ENCODE measurements around the gene UBE4B. TPM values are rescaled to one million over a fixed set of nuclear protein-coding genes. Genes with fewer than 3 reads are reported as not detected.

UBE4B gene
- total RNA-seq, 1 experiment from 2014 or later: 44.7 TPM

- Histone ChIP-seq H3K9me3 (ENCODE audit: control insufficient read depth in 1 of 2, insufficient read depth in 1 of 2, low read depth in 1 of 2, low read length in 2 of 2) (no peaks in the 10 kb centered on the region), H2AFZ (ENCODE audit: low read depth, low read length, poor library complexity, severe bottlenecking) (no peak overlapping the region), H3K4me3 (replicated peaks in 1 of 2; ENCODE audit: low read depth in 1 of 2, low read length in 2 of 2) (no peak overlapping the region), H3K9ac (ENCODE audit: low read length) (no peak overlapping the region), H3K36me3 (ENCODE audit: control insufficient read depth in 1 of 2, insufficient read depth in 2 of 2, low read length in 2 of 2) (peaks cover 4 to 9% of the 10 kb centered on the region in 2 experiments; a peak in 3 of 4 replicates), H3K79me2 (ENCODE audit: insufficient read depth, low read length) (no peaks in the 10 kb centered on the region), H3K27me3 (ENCODE audit: insufficient read depth, low read length) (no peaks in the 10 kb centered on the region), H3K4me2 (ENCODE audit: low read length) (no peak overlapping the region), H3K27ac (ENCODE audit: low read depth, low read length) (no peak overlapping the region), H3K4me1 (ENCODE audit: control insufficient read depth in 1 of 2, insufficient read depth in 2 of 2, low read length in 2 of 2) (no peaks in the 10 kb centered on the region), H4K20me1 (ENCODE audit: insufficient read depth) (no peaks in the 10 kb centered on the region), H3K9me2 (ENCODE audit: insufficient read depth) (no peaks in the 10 kb centered on the region)
- ChIA-PET RAD21 (ENCODE audit: low non-redundant PET in 1 of 2, low total read pairs in 2 of 2, uncharacterized antibody in 2 of 2, unreplicated experiment in 2 of 2) (interaction anchor here in 1 of 2 experiments (0.6 kb wide), 1 partner anchor 363 kb away, joined by 3 read pairs; no protein-coding TSS in a partner anchor), CTCF (no interaction called here), POLR2A (no interaction called here)
- TF ChIP-seq RAD21 (IDR thresholded peaks at IDR 0.05; ENCODE audit: low read depth) (no peak), EGR1 (IDR thresholded peaks at IDR 0.05; ENCODE audit: low read depth) (no peak), CBX3 (IDR thresholded peaks at IDR 0.05; ENCODE audit: low read depth) (no peak), EZH2phosphoT487 (IDR thresholded peaks at IDR 0.05; ENCODE audit: borderline replicate concordance) (no peak), SP1 (IDR thresholded peaks at IDR 0.05; ENCODE audit: low read depth) (no peak), JUND (IDR thresholded peaks at IDR 0.05) (no peak), TCF7L2 (IDR thresholded peaks at IDR 0.05; ENCODE audit: borderline replicate concordance, extremely low read depth, insufficient read depth, insufficient read length) (no peak), ATF3 (IDR thresholded peaks at IDR 0.05) (no peak), POLR2A (IDR thresholded peaks at IDR 0.05; ENCODE audit: borderline replicate concordance, extremely low read depth, insufficient read depth, insufficient read length) (no peak), POLR2AphosphoS5 (IDR thresholded peaks at IDR 0.05; ENCODE audit: low read depth, low read length) (no peak), REST (IDR thresholded peaks at IDR 0.05; ENCODE audit: low read depth) (no peak)
- ATAC-seq (no peak), DNase-seq (ENCODE audit: low read depth, low spot score) (no peak)
- BruUV-seq (replicated peaks): no TSS peak
- intact Hi-C loops (cut with micrococcal nuclease): no loop called here
These were observed 88.9 kb downstream of the UBE4B start for GRCh38 chr1:10121688-10122087.
